Panc1 (cell line): ENCODE measurements around the gene TPRN. TPM values are rescaled to one million over a fixed set of nuclear protein-coding genes. Genes with fewer than 3 reads are reported as not detected.

Experiments
- ATAC-seq: fragments of 200-7000 bp; cut with Tn5 transposase; 2 replicates; pipeline ENCODE4 v1.9.1; 2020; ENCODE audit warnings: mild to moderate bottlenecking, moderate library complexity
- BruUV-seq: library from RNA; stranded (reverse); fragments of 400-500 nt; replicated peaks from 2 replicates; lab custom pipeline; 2021; lab: Mats Ljungman, UMichigan
- CTCF ChIA-PET: fragments of 300-600 bp; sonication (Branson Sonifier 250); formaldehyde crosslinking; loops from one replicate; lab custom pipeline; 2022; ENCODE audit warnings: antibody characterized with exemption; lab: Charles Lee
- POLR2A ChIA-PET: fragments of 300-600 bp; sonication (Branson Sonifier 250); formaldehyde crosslinking; loops from one replicate; lab custom pipeline; 2022; ENCODE audit warnings: antibody characterized with exemption; lab: Charles Lee
- DNase-seq: peaks from one replicate; pipeline ENCODE4 v3.0.0-alpha.2; 2010; ENCODE audit warnings: low read depth, low spot score
- H3K27ac ChIP-seq: 2 replicates; pipeline ENCODE4 v1.5.1; 2011; ENCODE audit warnings: mild to moderate bottlenecking, low read length, inconsistent platforms
- H3K27me3 ChIP-seq: fragments of 200-500 bp; sonication (Bioruptor generic); 2 replicates; pipeline ENCODE4 v1.6.0; 2014; ENCODE audit warnings: low read length, inconsistent platforms; ENCODE audit not compliant: control insufficient read depth, insufficient read depth
- H3K36me3 ChIP-seq: fragments of 200-500 bp; sonication (Bioruptor generic); 2 replicates; pipeline ENCODE4 v1.5.1; 2014; ENCODE audit warnings: inconsistent platforms, mild to moderate bottlenecking, low read length, moderate library complexity; ENCODE audit not compliant: control insufficient read depth, insufficient read depth
- H3K4me1 ChIP-seq: 2 replicates; pipeline ENCODE4 v1.5.1; 2011; ENCODE audit warnings: inconsistent platforms, mild to moderate bottlenecking, low read length, moderate library complexity; ENCODE audit not compliant: control insufficient read depth, insufficient read depth
- H3K4me3 ChIP-seq, 2 experiments: 2 replicates each; pipeline ENCODE4 v1.5.1; 2011 to 2012; ENCODE audit warnings: low read depth in 2 of 2, low read length in 2 of 2, mild to moderate bottlenecking in 2 of 2, inconsistent platforms in 1 of 2, moderate library complexity in 1 of 2
- H3K9me3 ChIP-seq: fragments of 200-500 bp; sonication (Bioruptor generic); 2 replicates; pipeline ENCODE4 v1.5.1; 2014; ENCODE audit warnings: low read depth, mild to moderate bottlenecking, inconsistent platforms, low read length, moderate library complexity; ENCODE audit not compliant: control insufficient read depth, insufficient read depth
- CTCF ChIP-seq: fragments of 450-650 bp; IDR thresholded peaks from 2 replicates; pipeline ENCODE4 v1.5.1; 2017; ENCODE audit warnings: mild to moderate bottlenecking
- POLR2AphosphoS5 ChIP-seq: IDR thresholded peaks from 2 replicates; pipeline ENCODE4 v1.6.1; 2012; ENCODE audit warnings: mild to moderate bottlenecking, low read depth, low read length, moderate library complexity
- REST ChIP-seq, 2 experiments: IDR thresholded peaks; 2 replicates each; pipeline ENCODE4 v1.6.1; 2011 to 2012; ENCODE audit warnings: low read depth in 2 of 2, control low read depth in 1 of 2, low read length in 1 of 2, mild to moderate bottlenecking in 1 of 2, moderate library complexity in 1 of 2; ENCODE audit not compliant: insufficient read depth in 1 of 2
- SIN3A ChIP-seq: IDR thresholded peaks from 2 replicates; pipeline ENCODE4 v1.6.1; 2012; ENCODE audit warnings: low read depth, mild to moderate bottlenecking, low read length, moderate library complexity, borderline replicate concordance; ENCODE audit not compliant: insufficient read depth
- TCF7L2 ChIP-seq: IDR thresholded peaks from 2 replicates; pipeline ENCODE4 v1.6.1; 2011; ENCODE audit warnings: mild to moderate bottlenecking, low read depth, low read length, inconsistent platforms
- in situ Hi-C: cut with HindIII; loops from 2 replicates; pipeline ENCODE4 v1.10.0; 2016; ENCODE audit warnings: low sequenced_read_pairs, low pct_unique_long_range_greater_than_20kb
- intact Hi-C: fragments of 100-400 bp; cut with micrococcal nuclease; formaldehyde crosslinking; loops from one replicate; pipeline ENCODE4 v1.10.0; 2022; ENCODE audit not compliant: unreplicated experiment
- total RNA-seq: library from RNA; stranded (reverse); gene quantifications from one replicate; pipeline ENCODE4 v1.2.1, GENCODE V29; 2021; ENCODE audit not compliant: unreplicated experiment

The TPRN gene
- total RNA-seq, 1 experiment from 2014 or later: 21.7 TPM

GRCh38 chr9:137167277-137167746, 33.2 kb downstream of the TPRN start:
- CTCF ChIA-PET: interaction anchor here (0.6 to 1.3 kb wide), 3 partner anchors 14 to 23 kb away, joined by 4 to 7 read pairs (median 5); no protein-coding TSS in a partner anchor

More at GRCh38 chr9:137167277-137167746, 33.2 kb downstream of the TPRN start:
- TF ChIP-seq POLR2AphosphoS5: no peak
- TF ChIP-seq SIN3A: no peak
- TF ChIP-seq CTCF: no peak
- TF ChIP-seq TCF7L2: no peak
- TF ChIP-seq REST (IDR thresholded peaks at IDR 0.05; ENCODE audit: insufficient read depth in 1 of 2, low read depth in 2 of 2, low read length in 1 of 2): no peak
- POLR2A ChIA-PET: no interaction called here
- no TSS peak for BruUV-seq
- in situ Hi-C loops: no loop called here
- Histone ChIP-seq H3K4me3 (peak overlapping the region; percentile 27 to 37; a peak in 3 of 4 replicates), H3K36me3 (no peaks in the 10 kb centered on the region), H3K4me1 (peaks cover 6% of the 10 kb centered on the region), H3K27ac (no peak overlapping the region), H3K27me3 (no peaks in the 10 kb centered on the region), H3K9me3 (no peaks in the 10 kb centered on the region)
- intact Hi-C loops: no loop called here
- no peak for DNase-seq
- ATAC-seq: no peak
